Neural cell (in vitro differentiated cells): ENCODE results near the gene EHD4. TPM values are rescaled to one million over a fixed set of nuclear protein-coding genes. Genes with fewer than 3 reads are reported as not detected.

Experiments used
- H2AFZ ChIP-seq: fragments of 200-600, 300-800 bp; sonication (generic), shearing (Covaris generic); 2 replicates; pipeline ENCODE4 v1.6.0; 2014; ENCODE audit warnings: low read depth, mild to moderate bottlenecking, antibody characterized with exemption, low read length, moderate library complexity
- H3F3A ChIP-seq: fragments of 200-600 bp; shearing (Covaris generic); 2 replicates; pipeline ENCODE4 v1.6.1; 2016; ENCODE audit warnings: mild to moderate bottlenecking, moderate library complexity, mixed read lengths, antibody characterized with exemption, low read length; ENCODE audit not compliant: insufficient read depth, poor library complexity, severe bottlenecking
- H3K27ac ChIP-seq: fragments of 200-600, 300-800 bp; sonication (generic), shearing (Covaris generic); 2 replicates; pipeline ENCODE4 v1.5.1; 2014; ENCODE audit warnings: mild to moderate bottlenecking, low read length, moderate library complexity
- H3K27me3 ChIP-seq: fragments of 300-800, 200-600 bp; sonication (generic), shearing (Covaris generic); 2 replicates; pipeline ENCODE4 v1.6.0; 2014; ENCODE audit warnings: mild to moderate bottlenecking, low read depth, low read length, moderate library complexity; ENCODE audit not compliant: insufficient read depth
- H3K36me3 ChIP-seq: fragments of 300-800, 200-600 bp; sonication (generic), shearing (Covaris generic); 2 replicates; pipeline ENCODE4 v1.5.1; 2014; ENCODE audit warnings: mild to moderate bottlenecking, antibody characterized with exemption, low read length, moderate library complexity; ENCODE audit not compliant: insufficient read depth
- H3K4me2 ChIP-seq: fragments of 300-800, 200-600 bp; sonication (generic), shearing (Covaris generic); 2 replicates; pipeline ENCODE4 v1.6.0; 2014; ENCODE audit warnings: mild to moderate bottlenecking, low read length
- H3K4me3 ChIP-seq: fragments of 300-800, 200-600 bp; sonication (generic), shearing (Covaris generic); 2 replicates; pipeline ENCODE4 v1.5.1; 2014; ENCODE audit warnings: mild to moderate bottlenecking, low read length, moderate library complexity
- H3K79me2 ChIP-seq: fragments of 200-600 bp; shearing (Covaris generic); replicated peaks from 2 replicates; pipeline ENCODE4 v1.6.0; 2014; ENCODE audit warnings: mild to moderate bottlenecking, low read length, moderate library complexity; ENCODE audit not compliant: insufficient read depth
- H3K9ac ChIP-seq: fragments of 300-800, 200-600 bp; sonication (generic), shearing (Covaris generic); 2 replicates; pipeline ENCODE4 v1.6.1; 2016; ENCODE audit warnings: mild to moderate bottlenecking, low read length, mixed read lengths
- H3K9me2 ChIP-seq: fragments of 200-600 bp; shearing (Covaris generic); 2 replicates; pipeline ENCODE4 v1.6.1; 2016; ENCODE audit warnings: mild to moderate bottlenecking, low read length, mixed read lengths; ENCODE audit not compliant: insufficient read depth
- H3K9me3 ChIP-seq: fragments of 200-600, 300-800 bp; sonication (generic), shearing (Covaris generic); 2 replicates; pipeline ENCODE4 v1.6.1; 2016; ENCODE audit warnings: mild to moderate bottlenecking, mixed run types, low read length, moderate library complexity, mixed read lengths
- H4K20me1 ChIP-seq: fragments of 200-600 bp; shearing (Covaris generic); 2 replicates; pipeline ENCODE4 v1.6.1; 2016; ENCODE audit warnings: mild to moderate bottlenecking, mixed run types; ENCODE audit not compliant: insufficient read depth
- CTCF ChIP-seq: fragments of 450-650 bp; IDR thresholded peaks from 2 replicates; pipeline ENCODE4 v1.5.1; 2014; ENCODE audit warnings: antibody characterized with exemption, mild to moderate bottlenecking, moderate library complexity; ENCODE audit not compliant: poor library complexity, severe bottlenecking
- EP300 ChIP-seq: fragments of 450-650 bp; conservative IDR thresholded peaks from 2 replicates; pipeline ENCODE4 v1.6.1; 2014; ENCODE audit warnings: antibody characterized with exemption, mild to moderate bottlenecking, moderate library complexity; ENCODE audit not compliant: poor library complexity, severe bottlenecking
- EZH2 ChIP-seq: fragments of 200-600, 300-800 bp; shearing (Covaris generic), sonication (generic); IDR thresholded peaks from 2 replicates; pipeline ENCODE4 v1.6.1; 2014; ENCODE audit warnings: antibody characterized with exemption, low read length, borderline replicate concordance, mild to moderate bottlenecking; ENCODE audit not compliant: insufficient read depth, poor library complexity, severe bottlenecking
- MXI1 ChIP-seq: fragments of 450-650 bp; conservative IDR thresholded peaks from 2 replicates; pipeline ENCODE4 v1.6.1; 2014; ENCODE audit warnings: antibody characterized with exemption, mild to moderate bottlenecking; ENCODE audit not compliant: poor library complexity, severe bottlenecking
- POLR2AphosphoS5 ChIP-seq: IDR thresholded peaks from 2 replicates; pipeline ENCODE4 v1.6.1; 2012
- RAD21 ChIP-seq: fragments of 450-650 bp; conservative IDR thresholded peaks from 2 replicates; pipeline ENCODE4 v1.6.1; 2014; ENCODE audit warnings: antibody characterized with exemption, mild to moderate bottlenecking, moderate library complexity
- REST ChIP-seq: IDR thresholded peaks from 2 replicates; pipeline ENCODE4 v1.6.1; 2012; ENCODE audit warnings: borderline replicate concordance
- SMC3 ChIP-seq: fragments of 450-650 bp; conservative IDR thresholded peaks from 2 replicates; pipeline ENCODE4 v1.6.1; 2014; ENCODE audit warnings: antibody characterized with exemption, mild to moderate bottlenecking, moderate library complexity; ENCODE audit not compliant: poor library complexity
- TAF1 ChIP-seq: IDR thresholded peaks from 2 replicates; pipeline ENCODE4 v1.6.1; 2012; ENCODE audit warnings: low read depth
- polyA plus RNA-seq: library from polyadenylated mRNA; depleted of rRNA; stranded (reverse); fragments of >200 nt; gene quantifications from 2 replicates; pipeline ENCODE4 v1.2.3, GENCODE V29; 2014

EHD4 gene
- polyA plus RNA-seq, 1 donor from 2014 or later, result 0.09 TPM

GRCh38 chr15:41954036-41954435 is 18.3 kb downstream of the EHD4 start:
- no peaks in the 10 kb centered on the region for H3K27me3 ChIP-seq
- H3K9ac ChIP-seq, result no peak overlapping the region
- H3K4me3 ChIP-seq, result no peak overlapping the region
- H3K27ac ChIP-seq, result no peak overlapping the region
- H3F3A ChIP-seq, result no peaks in the 10 kb centered on the region
- no peak overlapping the region for H3K4me2 ChIP-seq
- no peaks in the 10 kb centered on the region for H3K36me3 ChIP-seq
- no peaks in the 10 kb centered on the region for H4K20me1 ChIP-seq
- H3K9me3 ChIP-seq, result no peaks in the 10 kb centered on the region
- no peak overlapping the region for H2AFZ ChIP-seq
- TF ChIP-seq EZH2 (no peak), EP300 (no peak), CTCF (no peak), RAD21 (no peak), SMC3 (no peak), POLR2AphosphoS5 (no peak), REST (no peak), TAF1 (no peak), MXI1 (no peak)
- H3K79me2 ChIP-seq, result no peaks in the 10 kb centered on the region
- no peaks in the 10 kb centered on the region for H3K9me2 ChIP-seq

DNA sequence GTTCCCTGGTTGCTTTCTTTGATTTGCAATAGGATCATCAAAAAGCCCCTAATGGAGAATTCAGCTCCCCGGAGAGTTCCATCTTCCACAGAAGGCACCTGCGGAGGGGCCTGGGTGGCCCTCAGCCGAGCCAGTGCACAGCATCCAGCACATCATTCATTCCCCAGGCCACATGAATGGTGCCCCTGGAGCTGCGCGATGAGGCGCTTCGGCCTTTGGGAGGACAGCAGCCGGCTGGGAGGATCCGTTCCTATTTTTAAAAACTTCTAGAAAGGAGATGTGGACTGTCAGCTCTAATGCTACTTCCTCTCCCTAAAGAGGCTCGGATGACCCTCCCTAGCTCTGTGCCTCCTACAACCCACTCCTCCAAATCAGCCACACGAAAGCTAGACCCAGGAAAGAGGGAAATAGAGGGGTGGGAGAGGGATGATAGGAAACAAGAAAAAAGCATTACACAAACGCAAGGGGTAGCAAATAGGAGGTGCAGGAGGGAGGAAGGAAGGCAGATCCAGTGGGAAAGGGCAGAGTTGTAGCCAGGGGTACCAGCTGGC is 20.3 kb downstream of the EHD4 start:
- Histone ChIP-seq H2AFZ (no peak overlapping the region), H3K9ac (no peak overlapping the region), H3K4me2 (no peak overlapping the region), H3K27me3 (no peaks in the 10 kb centered on the region), H3K27ac (no peak overlapping the region), H3K9me2 (no peaks in the 10 kb centered on the region), H3F3A (no peaks in the 10 kb centered on the region), H4K20me1 (no peaks in the 10 kb centered on the region), H3K79me2 (no peaks in the 10 kb centered on the region), H3K4me3 (no peak overlapping the region), H3K9me3 (no peaks in the 10 kb centered on the region), H3K36me3 (no peaks in the 10 kb centered on the region)
- TF ChIP-seq EZH2 (no peak), RAD21 (no peak)

DNA sequence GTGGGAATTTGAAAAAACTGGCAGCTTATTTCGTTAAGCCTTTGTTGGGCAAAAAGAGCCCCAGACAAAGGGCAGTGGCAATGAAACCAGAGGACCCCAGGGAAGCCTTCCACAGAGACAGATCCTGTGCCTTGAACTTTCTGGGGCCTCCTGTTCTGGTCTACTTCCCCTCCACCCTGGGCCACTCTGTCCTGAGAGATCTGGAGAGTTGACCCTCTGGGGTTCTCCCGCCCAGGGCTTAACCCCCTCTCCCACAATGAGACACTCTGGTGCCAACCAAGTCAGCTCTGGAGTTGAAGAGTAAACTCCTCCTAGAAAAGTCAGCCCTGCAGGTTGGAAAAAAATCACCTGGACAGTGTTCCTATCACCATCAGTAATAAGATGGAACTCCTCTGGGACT is 20.8 kb downstream of the EHD4 start:
- Histone ChIP-seq H4K20me1 (no peaks in the 10 kb centered on the region), H3K4me2 (no peak overlapping the region), H3K9me2 (no peaks in the 10 kb centered on the region), H3K79me2 (no peaks in the 10 kb centered on the region), H3K36me3 (no peaks in the 10 kb centered on the region), H3K27me3 (no peaks in the 10 kb centered on the region), H3K4me3 (no peak overlapping the region), H3K27ac (no peak overlapping the region), H3K9me3 (no peaks in the 10 kb centered on the region), H3K9ac (no peak overlapping the region), H2AFZ (no peak overlapping the region), H3F3A (no peaks in the 10 kb centered on the region)
- no peak for TF ChIP-seq TAF1
- TF ChIP-seq POLR2AphosphoS5, result no peak
- TF ChIP-seq REST, result no peak
- TF ChIP-seq EZH2, result no peak
- TF ChIP-seq RAD21, result no peak
- no peak for TF ChIP-seq MXI1
- no peak for TF ChIP-seq SMC3
- no peak for TF ChIP-seq CTCF
